K562 (cell line): Measurements from ENCODE around the gene PCSK6. TPM values are rescaled to one million over a fixed set of nuclear protein-coding genes. Genes with fewer than 3 reads are reported as not detected.

ENCODE experiments used
- ATF7 ChIP-seq: fragments of 450-650 bp; IDR thresholded peaks from 2 replicates; pipeline ENCODE4 v1.7.1; 2014; ENCODE audit warnings: mild to moderate bottlenecking, moderate library complexity
- CEBPB ChIP-seq: fragments of 450-650 bp; IDR thresholded peaks from 2 replicates; pipeline ENCODE4 v1.6.1; 2016; ENCODE audit warnings: missing genetic modification characterization, missing compliant biosample characterization
- DNMT1 ChIP-seq: fragments of 450-650 bp; IDR thresholded peaks from 2 replicates; pipeline ENCODE4 v1.6.1; 2016; ENCODE audit warnings: antibody characterized with exemption, mild to moderate bottlenecking
- LEF1 ChIP-seq: fragments of 450-650 bp; IDR thresholded peaks from 2 replicates; pipeline ENCODE4 v1.6.1; 2016; ENCODE audit warnings: mild to moderate bottlenecking
- MTA1 ChIP-seq: fragments of 450-650 bp; IDR thresholded peaks from 2 replicates; pipeline ENCODE4 v1.6.1; 2017; ENCODE audit warnings: borderline replicate concordance
- MXI1 ChIP-seq: IDR thresholded peaks from 2 replicates; pipeline ENCODE4 v1.6.1; 2011; ENCODE audit warnings: low read depth, mild to moderate bottlenecking, improper control_type of control experiment, low read length
- NFIC ChIP-seq: fragments of 450-650 bp; IDR thresholded peaks from 2 replicates; pipeline ENCODE4 v1.6.1; 2017; ENCODE audit warnings: mild to moderate bottlenecking, inconsistent platforms
- RAD21 ChIP-seq, 2 experiments: fragments of 250-450 bp in 1 of 2; fragments of 450-650 bp in 1 of 2; sonication (Bioruptor Pico) in 1 of 2; formaldehyde crosslinking in 1 of 2; IDR thresholded peaks in 1 of 2; conservative IDR thresholded peaks in 1 of 2; 2 replicates each; pipeline versions ENCODE4 v1.4.0 to v1.8.0; 2020 to 2022; ENCODE audit warnings: mild to moderate bottlenecking in 2 of 2, moderate library complexity in 1 of 2
- RBM34 ChIP-seq: fragments of 200-400 bp; formaldehyde crosslinking; IDR thresholded peaks from 2 replicates; pipeline ENCODE4 v1.6.1; 2018; ENCODE audit warnings: low read length, borderline replicate concordance; ENCODE audit not compliant: insufficient read depth
- SRF ChIP-seq, 2 experiments: fragments of 250-450, 450-650 bp in 1 of 2; sonication (Bioruptor Pico) in 1 of 2; sonication (generic) in 1 of 2; formaldehyde crosslinking; IDR thresholded peaks; 2 replicates each; pipeline versions ENCODE4 v1.5.0 to v1.5.1; 2020 to 2022; ENCODE audit warnings: mild to moderate bottlenecking in 1 of 2, missing genetic modification reagents in 1 of 2
- SUPT5H ChIP-seq: fragments of 450-650 bp; IDR thresholded peaks from 2 replicates; pipeline ENCODE4 v1.6.1; 2016
- TAL1 ChIP-seq: fragments of 450-650 bp; IDR thresholded peaks from 2 replicates; pipeline ENCODE4 v1.6.1; 2016; ENCODE audit warnings: mild to moderate bottlenecking
- USF1 ChIP-seq: sonication (generic); formaldehyde crosslinking; IDR thresholded peaks from 2 replicates; pipeline ENCODE4 v1.9.0; 2022; ENCODE audit warnings: mild to moderate bottlenecking, missing genetic modification reagents
- ZC3H11A ChIP-seq: IDR thresholded peaks from 2 replicates; pipeline ENCODE4 v1.6.1; 2012; ENCODE audit warnings: low read depth, low read length, improper control_type of control experiment
- ZNF24 ChIP-seq: fragments of 450-650 bp; IDR thresholded peaks from 2 replicates; pipeline ENCODE4 v1.6.1; 2016
- ZNF354B ChIP-seq: fragments of 250-450 bp; sonication (Bioruptor Pico); IDR thresholded peaks from 2 replicates; pipeline ENCODE4 v1.4.0; 2020
- ZNF668 ChIP-seq: fragments of 250-450 bp; sonication (Bioruptor Pico); IDR thresholded peaks from 2 replicates; pipeline ENCODE4 v1.8.0; 2022; ENCODE audit warnings: mild to moderate bottlenecking, inconsistent platforms
- ZNF785 ChIP-seq: fragments of 250-450 bp; sonication (Bioruptor Pico); IDR thresholded peaks from 2 replicates; pipeline ENCODE4 v1.4.0; 2020; ENCODE audit warnings: mild to moderate bottlenecking
- polyA plus RNA-seq, 8 experiments: library from polyadenylated mRNA; depleted of rRNA in 4 of 8; stranded (reverse) in 5 of 8; unstranded in 3 of 8; fragments of >200 nt; fragmentation: Nextera tagmentation in 2 of 8; fragmentation: Illumina TruSeq in 1 of 8; extraction: Ambion mirVana in 2 of 8; extraction: Trizol in 1 of 8; gene quantifications; 2 replicates each; pipeline versions ENCODE4 v1.2.1 to v1.2.3, GENCODE V29; 2011 to 2014; ENCODE audit warnings: inconsistent platforms in 1 of 8, missing spikeins in 1 of 8
- total RNA-seq, 7 experiments: library from RNA; depleted of rRNA in 6 of 7; stranded (reverse); fragments of >200 nt in 6 of 7; fragmentation: Illumina TruSeq in 2 of 7; extraction: Trizol in 2 of 7; gene quantifications; 2 replicates each; pipeline versions ENCODE4 v1.2.1 to v1.2.3, GENCODE V29; 2011 to 2021; ENCODE audit warnings: low replicate concordance in 1 of 7
- TF ChIP-seq, protein P1 (sequence below): sonication (generic); formaldehyde crosslinking; IDR thresholded peaks from 2 replicates; pipeline ENCODE4 v1.8.0; 2022; ENCODE audit warnings: missing genetic modification reagents, mild to moderate bottlenecking, borderline replicate concordance
- TF ChIP-seq, protein P2 (sequence below): fragments of 450-650 bp; IDR thresholded peaks from 2 replicates; pipeline ENCODE4 v1.6.1; 2017; ENCODE audit warnings: antibody characterized with exemption
- TF ChIP-seq, protein P3 (sequence below): fragments of 200-800 bp; sonication (Bioruptor generic); IDR thresholded peaks from 2 replicates; pipeline ENCODE4 v1.6.1; 2017; ENCODE audit warnings: missing genetic modification characterization, missing compliant biosample characterization

PCSK6 gene
- total and polyA plus RNA-seq, 9 of the 15 experiments (the other 6 are each of a cell fraction or from before 2014, with no cell fraction given): 2.2 to 32.6 (median 14.5) TPM

DNA sequence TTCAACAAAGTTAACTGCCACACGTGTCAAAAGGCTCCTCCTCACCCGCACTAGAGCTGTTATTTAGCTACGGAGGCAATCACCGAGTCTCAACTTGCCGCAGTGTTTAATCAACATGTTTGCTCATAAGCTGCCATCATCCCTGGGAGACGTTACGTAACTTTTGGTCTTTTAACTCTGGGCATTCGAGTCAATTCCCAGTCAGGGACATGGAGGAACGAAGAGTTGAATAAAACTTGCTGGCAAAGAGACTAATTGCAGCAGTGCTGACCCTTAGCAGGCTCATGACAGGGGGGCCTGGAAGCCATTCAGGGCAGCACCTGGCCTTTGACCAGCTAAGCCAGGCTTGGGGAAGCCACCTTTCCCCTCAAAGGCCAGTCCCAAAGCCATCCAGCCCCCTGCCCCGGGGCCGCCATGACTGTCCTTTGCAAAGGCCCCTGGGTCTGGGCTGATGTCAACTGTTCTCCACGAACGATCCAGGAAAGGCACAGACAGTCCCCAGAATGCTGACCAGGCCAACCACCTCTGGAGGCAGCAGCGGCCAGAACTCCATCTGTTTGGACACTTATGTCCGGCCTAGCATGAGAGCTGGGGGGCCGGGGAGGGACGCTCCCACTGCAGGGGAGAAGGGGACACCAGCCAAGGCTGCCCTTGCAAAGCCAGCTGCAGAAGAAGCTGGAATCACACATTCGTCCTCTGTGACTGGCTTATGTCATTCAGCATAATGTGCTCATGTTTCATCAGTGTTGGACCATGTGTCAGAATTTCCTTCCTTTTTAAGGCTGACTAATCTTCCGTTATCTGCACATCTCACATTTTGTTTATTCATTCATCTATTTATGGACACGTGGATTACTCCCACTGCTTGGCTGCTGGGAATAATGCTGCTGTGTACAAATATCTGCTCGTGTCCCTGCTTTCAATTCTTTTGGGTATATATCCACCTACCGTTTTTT, 43.7 kb downstream of the PCSK6 start (continued):
- TF ChIP-seq ZNF668 (CRISPR knock-in tag) (no peak), SRF (CRISPR knock-in tag; IDR thresholded peaks at IDR 0.05) (peak in 1 of 2 experiments; percentile 38; a peak in 1 of 4 replicates), ZNF785 (CRISPR knock-in tag) (no peak), RBM34 (no peak), USF1 (CRISPR knock-in tag) (no peak), CEBPB (tag) (peak; percentile 28; the same call in 1 of the 2 replicates), TAL1 (peak; percentile 68), ZC3H11A (no peak), MXI1 (no peak), LEF1 (peak; percentile 90; the same call in 1 of the 2 replicates), NFIC (peak; percentile 66), SUPT5H (no peak), DNMT1 (no peak), RAD21 (CRISPR knock-in tag; conservative IDR thresholded peaks at IDR 0.05 in 1 of 2, IDR thresholded peaks at IDR 0.05 in 1 of 2) (peak in 1 of 2 experiments; percentile 10; a peak in 1 of 4 replicates), ZNF354B (CRISPR knock-in tag) (no peak), ZNF24 (no peak; the same call in 1 of the 2 replicates), MTA1 (peak; percentile 72; the same call in 1 of the 2 replicates), ATF7 (peak; percentile 93)
- TF ChIP-seq, protein P1, sequence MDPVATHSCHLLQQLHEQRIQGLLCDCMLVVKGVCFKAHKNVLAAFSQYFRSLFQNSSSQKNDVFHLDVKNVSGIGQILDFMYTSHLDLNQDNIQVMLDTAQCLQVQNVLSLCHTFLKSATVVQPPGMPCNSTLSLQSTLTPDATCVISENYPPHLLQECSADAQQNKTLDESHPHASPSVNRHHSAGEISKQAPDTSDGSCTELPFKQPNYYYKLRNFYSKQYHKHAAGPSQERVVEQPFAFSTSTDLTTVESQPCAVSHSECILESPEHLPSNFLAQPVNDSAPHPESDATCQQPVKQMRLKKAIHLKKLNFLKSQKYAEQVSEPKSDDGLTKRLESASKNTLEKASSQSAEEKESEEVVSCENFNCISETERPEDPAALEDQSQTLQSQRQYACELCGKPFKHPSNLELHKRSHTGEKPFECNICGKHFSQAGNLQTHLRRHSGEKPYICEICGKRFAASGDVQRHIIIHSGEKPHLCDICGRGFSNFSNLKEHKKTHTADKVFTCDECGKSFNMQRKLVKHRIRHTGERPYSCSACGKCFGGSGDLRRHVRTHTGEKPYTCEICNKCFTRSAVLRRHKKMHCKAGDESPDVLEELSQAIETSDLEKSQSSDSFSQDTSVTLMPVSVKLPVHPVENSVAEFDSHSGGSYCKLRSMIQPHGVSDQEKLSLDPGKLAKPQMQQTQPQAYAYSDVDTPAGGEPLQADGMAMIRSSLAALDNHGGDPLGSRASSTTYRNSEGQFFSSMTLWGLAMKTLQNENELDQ (CRISPR knock-in tag): 0 out of 2 replicates have a peak, but pooled peaks have one; percentile 72
- TF ChIP-seq, protein P2, sequence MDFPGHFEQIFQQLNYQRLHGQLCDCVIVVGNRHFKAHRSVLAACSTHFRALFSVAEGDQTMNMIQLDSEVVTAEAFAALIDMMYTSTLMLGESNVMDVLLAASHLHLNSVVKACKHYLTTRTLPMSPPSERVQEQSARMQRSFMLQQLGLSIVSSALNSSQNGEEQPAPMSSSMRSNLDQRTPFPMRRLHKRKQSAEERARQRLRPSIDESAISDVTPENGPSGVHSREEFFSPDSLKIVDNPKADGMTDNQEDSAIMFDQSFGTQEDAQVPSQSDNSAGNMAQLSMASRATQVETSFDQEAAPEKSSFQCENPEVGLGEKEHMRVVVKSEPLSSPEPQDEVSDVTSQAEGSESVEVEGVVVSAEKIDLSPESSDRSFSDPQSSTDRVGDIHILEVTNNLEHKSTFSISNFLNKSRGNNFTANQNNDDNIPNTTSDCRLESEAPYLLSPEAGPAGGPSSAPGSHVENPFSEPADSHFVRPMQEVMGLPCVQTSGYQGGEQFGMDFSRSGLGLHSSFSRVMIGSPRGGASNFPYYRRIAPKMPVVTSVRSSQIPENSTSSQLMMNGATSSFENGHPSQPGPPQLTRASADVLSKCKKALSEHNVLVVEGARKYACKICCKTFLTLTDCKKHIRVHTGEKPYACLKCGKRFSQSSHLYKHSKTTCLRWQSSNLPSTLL: no peak
- TF ChIP-seq, protein P3, sequence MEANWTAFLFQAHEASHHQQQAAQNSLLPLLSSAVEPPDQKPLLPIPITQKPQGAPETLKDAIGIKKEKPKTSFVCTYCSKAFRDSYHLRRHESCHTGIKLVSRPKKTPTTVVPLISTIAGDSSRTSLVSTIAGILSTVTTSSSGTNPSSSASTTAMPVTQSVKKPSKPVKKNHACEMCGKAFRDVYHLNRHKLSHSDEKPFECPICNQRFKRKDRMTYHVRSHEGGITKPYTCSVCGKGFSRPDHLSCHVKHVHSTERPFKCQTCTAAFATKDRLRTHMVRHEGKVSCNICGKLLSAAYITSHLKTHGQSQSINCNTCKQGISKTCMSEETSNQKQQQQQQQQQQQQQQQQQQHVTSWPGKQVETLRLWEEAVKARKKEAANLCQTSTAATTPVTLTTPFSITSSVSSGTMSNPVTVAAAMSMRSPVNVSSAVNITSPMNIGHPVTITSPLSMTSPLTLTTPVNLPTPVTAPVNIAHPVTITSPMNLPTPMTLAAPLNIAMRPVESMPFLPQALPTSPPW (CRISPR knock-in tag): no peak
